RWPE2 (cell line): Measurements from ENCODE around the gene GJE1.
"Not testable (repeated sequence)": the region's sequence is repeated elsewhere in the genome, so short reads cannot be mapped to it uniquely, and the experiment has no call there.

Experiments used
- ATAC-seq: fragments of 200-7000 bp; cut with Tn5 transposase; 3 replicates; pipeline ENCODE4 v1.9.1; 2021; ENCODE audit warnings: low read depth
- DNase-seq: peaks from one replicate; pipeline ENCODE4 v3.0.0-alpha.2; 2020; ENCODE audit warnings: low spot score
- H3K27ac ChIP-seq: fragments of 450-650 bp; 2 replicates; pipeline ENCODE4 v1.5.1; 2017; ENCODE audit warnings: mild to moderate bottlenecking; ENCODE audit not compliant: poor library complexity, severe bottlenecking
- H3K27me3 ChIP-seq: fragments of 250-450 bp; sonication (Bioruptor Pico); 2 replicates; pipeline ENCODE4 v1.5.1; 2021; ENCODE audit warnings: mild to moderate bottlenecking, moderate library complexity; ENCODE audit not compliant: insufficient read depth, poor library complexity, severe bottlenecking
- H3K36me3 ChIP-seq: fragments of 250-450 bp; sonication (Bioruptor Pico); 2 replicates; pipeline ENCODE4 v1.5.1; 2020; ENCODE audit warnings: low read depth, mild to moderate bottlenecking, moderate library complexity
- H3K4me1 ChIP-seq: fragments of 250-450 bp; sonication (Bioruptor Pico); 2 replicates; pipeline ENCODE4 v1.5.1; 2021; ENCODE audit warnings: mild to moderate bottlenecking, moderate library complexity; ENCODE audit not compliant: insufficient read depth, poor library complexity, severe bottlenecking
- H3K4me3 ChIP-seq: fragments of 250-450 bp; sonication (Bioruptor Pico); 2 replicates; pipeline ENCODE4 v1.5.1; 2021; ENCODE audit warnings: mild to moderate bottlenecking, moderate library complexity; ENCODE audit not compliant: severe bottlenecking
- H3K9me3 ChIP-seq: fragments of 250-450 bp; sonication (Bioruptor Pico); 2 replicates; pipeline ENCODE4 v1.5.1; 2021; ENCODE audit warnings: mild to moderate bottlenecking, moderate library complexity; ENCODE audit not compliant: severe bottlenecking
- TF ChIP-seq, protein P1 (sequence below): fragments of 450-650 bp; IDR thresholded peaks from one replicate; pipeline ENCODE4 v1.5.1; 2017; ENCODE audit warnings: mild to moderate bottlenecking, moderate library complexity; ENCODE audit not compliant: poor library complexity, severe bottlenecking

GJE1 gene, protein sequence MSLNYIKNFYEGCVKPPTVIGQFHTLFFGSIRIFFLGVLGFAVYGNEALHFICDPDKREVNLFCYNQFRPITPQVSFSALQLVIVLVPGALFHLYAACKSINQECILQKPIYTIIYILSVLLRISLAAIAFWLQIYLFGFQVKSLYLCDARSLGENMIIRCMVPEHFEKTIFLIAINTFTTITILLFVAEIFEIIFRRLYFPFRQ

DNA sequence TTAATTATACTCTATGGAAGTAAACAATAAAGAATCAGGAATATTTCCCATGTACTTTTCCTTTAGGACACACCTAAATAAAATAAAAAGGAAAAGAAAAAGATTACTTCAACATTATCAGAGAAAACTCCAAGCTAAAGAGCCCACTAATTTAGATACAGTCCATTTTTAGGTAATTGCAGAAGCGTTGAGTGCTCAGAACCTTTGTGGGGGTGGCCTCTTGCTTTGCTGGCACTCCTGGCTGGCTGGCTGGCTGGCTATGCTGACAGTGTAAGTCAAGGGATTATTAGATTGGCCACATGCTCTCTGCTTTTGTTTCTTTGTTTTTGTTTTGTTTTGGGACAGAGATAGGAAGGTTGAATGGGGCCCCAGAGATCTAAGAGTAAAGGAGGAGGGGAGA is at the start of gene GJE1:
Gene GJE1, plus strand, starts transcription at position 301 of the 400 bp plus-strand sequence. CDS start 234 bp downstream, outside the sequence.
- Histone ChIP-seq H3K4me1 (no peaks in the 10 kb centered on the region), H3K9me3 (no peaks in the 10 kb centered on the region), H3K27me3 (no peaks in the 10 kb centered on the region), H3K36me3 (no peaks in the 10 kb centered on the region), H3K4me3 (no peak within 1 kb of the TSS), H3K27ac (no peak within 1 kb of the TSS)
- ATAC-seq = no peak
- DNase-seq = no peak
- TF ChIP-seq, protein P1, sequence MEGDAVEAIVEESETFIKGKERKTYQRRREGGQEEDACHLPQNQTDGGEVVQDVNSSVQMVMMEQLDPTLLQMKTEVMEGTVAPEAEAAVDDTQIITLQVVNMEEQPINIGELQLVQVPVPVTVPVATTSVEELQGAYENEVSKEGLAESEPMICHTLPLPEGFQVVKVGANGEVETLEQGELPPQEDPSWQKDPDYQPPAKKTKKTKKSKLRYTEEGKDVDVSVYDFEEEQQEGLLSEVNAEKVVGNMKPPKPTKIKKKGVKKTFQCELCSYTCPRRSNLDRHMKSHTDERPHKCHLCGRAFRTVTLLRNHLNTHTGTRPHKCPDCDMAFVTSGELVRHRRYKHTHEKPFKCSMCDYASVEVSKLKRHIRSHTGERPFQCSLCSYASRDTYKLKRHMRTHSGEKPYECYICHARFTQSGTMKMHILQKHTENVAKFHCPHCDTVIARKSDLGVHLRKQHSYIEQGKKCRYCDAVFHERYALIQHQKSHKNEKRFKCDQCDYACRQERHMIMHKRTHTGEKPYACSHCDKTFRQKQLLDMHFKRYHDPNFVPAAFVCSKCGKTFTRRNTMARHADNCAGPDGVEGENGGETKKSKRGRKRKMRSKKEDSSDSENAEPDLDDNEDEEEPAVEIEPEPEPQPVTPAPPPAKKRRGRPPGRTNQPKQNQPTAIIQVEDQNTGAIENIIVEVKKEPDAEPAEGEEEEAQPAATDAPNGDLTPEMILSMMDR = no peak

DNA sequence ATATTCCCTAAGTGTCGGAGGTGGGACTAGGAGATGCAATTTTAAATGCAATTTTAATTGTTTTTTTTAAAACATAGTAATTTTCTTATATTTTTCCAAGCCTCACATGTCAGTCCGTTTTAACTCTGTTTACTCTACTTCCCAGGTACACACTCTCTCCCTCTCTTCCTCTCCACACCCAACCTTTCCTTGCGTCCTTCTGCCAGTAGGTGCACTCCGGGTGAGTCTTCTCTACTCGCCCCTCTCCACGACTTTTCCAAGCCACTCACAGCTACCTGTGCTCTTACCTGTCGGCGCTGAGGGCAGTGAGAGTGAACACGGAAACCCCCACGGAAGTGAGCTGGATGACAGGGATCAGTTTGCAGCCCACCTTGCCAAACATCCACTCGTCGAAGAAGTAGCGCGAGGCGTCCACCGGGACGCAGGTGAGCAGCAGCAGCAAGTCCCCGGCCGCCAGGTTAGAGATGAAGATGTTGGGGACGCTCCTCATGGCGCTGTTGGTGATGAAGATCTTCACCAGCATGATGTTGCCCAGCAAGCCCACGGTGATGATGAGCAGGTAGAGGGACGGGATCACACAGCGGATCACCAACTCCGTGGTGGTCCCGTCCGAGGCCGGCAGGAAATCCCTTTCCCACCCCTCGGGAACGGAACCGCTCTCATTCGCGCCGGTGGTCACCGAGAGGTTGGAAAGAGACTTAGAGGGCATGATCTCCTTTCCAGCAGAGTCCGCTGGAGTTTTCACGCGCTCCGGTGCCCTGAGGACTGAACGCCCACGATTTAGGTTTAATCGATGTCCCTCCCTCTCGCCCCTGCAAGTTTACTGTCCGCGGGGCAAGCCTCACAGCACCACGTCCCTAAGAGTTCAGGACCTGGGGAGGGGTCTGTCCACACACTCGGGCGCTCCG is 44.5 kb upstream of the GJE1 start:
- H3K4me3 ChIP-seq = no peak overlapping the region
- no peaks in the 10 kb centered on the region for H3K4me1 ChIP-seq
- no peaks in the 10 kb centered on the region for H3K9me3 ChIP-seq
- TF ChIP-seq, protein P1 = no peak
- peaks cover 18% of the 10 kb centered on the region for H3K27me3 ChIP-seq
- H3K27ac ChIP-seq = no peak overlapping the region
- no peaks in the 10 kb centered on the region for H3K36me3 ChIP-seq
- ATAC-seq (no peak), DNase-seq (peak; percentile 38)

DNA sequence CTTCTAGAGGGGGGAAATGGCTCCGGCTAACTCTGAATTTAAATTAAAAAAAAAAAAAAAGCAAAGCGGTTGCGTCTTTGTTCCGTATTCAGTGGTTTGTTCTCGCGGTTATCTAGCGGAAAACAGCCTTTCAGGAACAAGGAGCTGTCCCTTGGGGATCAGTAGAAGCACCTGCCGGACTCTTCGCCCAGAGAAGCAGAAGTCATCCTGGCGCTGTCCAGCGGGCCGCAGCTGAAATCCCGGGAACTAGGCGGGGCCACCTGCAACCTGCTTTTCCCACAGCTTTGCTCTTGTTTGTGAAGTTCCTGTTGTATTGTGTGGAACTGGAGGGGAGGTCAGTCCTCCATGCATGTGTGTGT is 43.9 kb upstream of the GJE1 start:
- Histone ChIP-seq H3K4me3 (no peak overlapping the region), H3K4me1 (no peaks in the 10 kb centered on the region)
- peak; percentile 87 for ATAC-seq

DNA sequence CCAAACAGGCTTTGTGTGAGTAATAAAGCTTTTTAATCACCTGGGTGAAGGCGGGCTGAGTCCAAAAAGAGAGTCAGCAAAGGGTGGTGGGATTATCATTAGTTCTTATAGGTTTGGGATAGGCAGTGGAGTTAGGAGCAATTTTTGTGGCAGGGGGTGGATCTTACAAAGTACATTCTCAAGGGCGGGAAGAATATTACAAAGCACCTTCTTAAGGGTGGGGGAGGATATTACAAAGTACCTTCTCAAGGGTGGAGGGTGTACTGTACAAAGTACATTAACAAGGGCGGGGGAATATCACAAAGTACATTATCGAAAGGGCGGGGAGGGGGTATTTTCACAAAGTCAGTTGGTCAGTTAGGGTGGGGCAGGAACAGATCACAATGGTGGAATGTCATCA is 27.9 kb upstream of the GJE1 start:
- H3K4me3 ChIP-seq, ATAC-seq, H3K9me3 ChIP-seq, H3K4me1 ChIP-seq, H3K27ac ChIP-seq, H3K27me3 ChIP-seq, H3K36me3 ChIP-seq, DNase-seq: not testable (repeated sequence)

More for the DNA sequence above, 43.9 kb upstream of the GJE1 start:
- TF ChIP-seq, protein P1 = no peak
- Histone ChIP-seq H3K27ac (no peak overlapping the region), H3K27me3 (peaks cover 18% of the 10 kb centered on the region), H3K36me3 (no peaks in the 10 kb centered on the region), H3K9me3 (no peaks in the 10 kb centered on the region)
- peak; percentile 60 for DNase-seq

DNA sequence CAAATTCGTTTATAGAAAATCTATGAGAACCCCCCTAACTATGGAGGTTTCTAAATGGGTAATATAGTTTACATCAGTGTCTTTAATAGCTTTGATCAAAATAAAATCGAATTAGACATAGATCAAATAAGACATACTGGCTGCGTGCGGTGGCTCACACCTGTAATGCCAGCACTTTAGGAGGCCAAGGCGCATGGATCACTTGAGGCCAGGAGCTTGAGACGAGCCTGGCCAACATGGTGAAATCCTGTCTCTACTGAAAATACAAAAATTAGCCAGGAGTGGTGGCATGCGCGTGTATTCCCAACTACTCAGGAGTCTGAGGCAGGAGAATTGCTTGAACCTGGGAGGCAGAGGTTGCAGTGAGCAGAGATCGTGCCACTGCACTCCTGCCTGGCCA is 21.9 kb upstream of the GJE1 start:
- not testable (repeated sequence) for DNase-seq, H3K9me3 ChIP-seq, H3K27me3 ChIP-seq, ATAC-seq, H3K36me3 ChIP-seq, H3K4me1 ChIP-seq, H3K27ac ChIP-seq, H3K4me3 ChIP-seq
